HCT116 (cell line): ENCODE results near the gene TRIM26. TPM values are rescaled to one million over a fixed set of nuclear protein-coding genes. Genes with fewer than 3 reads are reported as not detected.

Source experiments
- ATAC-seq: fragments of 200-7000 bp; cut with Tn5 transposase; 2 replicates; pipeline ENCODE4 v1.9.1; 2020; ENCODE audit warnings: mild to moderate bottlenecking, moderate library complexity
- BruUV-seq: library from RNA; stranded (reverse); fragments of 400-500 nt; replicated peaks from 2 replicates; lab custom pipeline; 2021; lab: Mats Ljungman, UMichigan
- CTCF ChIA-PET: fragments of 300-600 bp; sonication (Branson Sonifier 250); formaldehyde crosslinking; loops from one replicate; lab custom pipeline; 2021; ENCODE audit warnings: antibody characterized with exemption; lab: Charles Lee
- POLR2A ChIA-PET: fragments of 300-600, 350-600 bp; sonication (Branson Sonifier 250); formaldehyde crosslinking; loops from one replicate; lab custom pipeline; 2021; ENCODE audit warnings: antibody characterized with exemption; lab: Charles Lee
- RAD21 ChIA-PET, 2 experiments: fragments of 300-600 bp; sonication (Branson Sonifier 250); formaldehyde crosslinking; loops; one replicate each; lab custom pipeline; 2023; ENCODE audit warnings: low total read pairs in 2 of 2; ENCODE audit not compliant: uncharacterized antibody in 2 of 2, unreplicated experiment in 2 of 2, low non-redundant PET in 1 of 2; lab: Charles Lee
- DNase-seq: peaks from one replicate; pipeline ENCODE4 v3.0.0-alpha.2; 2010; ENCODE audit warnings: low read depth, low spot score
- H2AFZ ChIP-seq: fragments of 200-600 bp; shearing (Covaris generic), sonication (generic); 2 replicates; pipeline ENCODE4 v1.6.1; 2017; ENCODE audit warnings: low read depth, mixed run types, mixed read lengths, antibody characterized with exemption, low read length; ENCODE audit not compliant: poor library complexity, severe bottlenecking
- H3K27ac ChIP-seq: 2 replicates; pipeline ENCODE4 v1.5.1; 2012; ENCODE audit warnings: low read depth, low read length
- H3K27me3 ChIP-seq: fragments of 200-600 bp; sonication (generic); 2 replicates; pipeline ENCODE4 v1.6.1; 2016; ENCODE audit warnings: mixed run types, low read length, mixed read lengths; ENCODE audit not compliant: insufficient read depth
- H3K36me3 ChIP-seq, 2 experiments: fragments of 200-500 bp in 1 of 2; fragments of 200-600 bp in 1 of 2; sonication (Bioruptor generic) in 1 of 2; sonication (generic) in 1 of 2; 2 replicates each; pipeline versions ENCODE4 v1.5.1 to v1.6.1; 2014 to 2016; ENCODE audit warnings: low read length in 2 of 2, inconsistent platforms in 1 of 2, mixed read lengths in 1 of 2, mixed run types in 1 of 2; ENCODE audit not compliant: insufficient read depth in 2 of 2, control insufficient read depth in 1 of 2
- H3K4me1 ChIP-seq, 2 experiments: fragments of 200-600 bp in 1 of 2; sonication (generic) in 1 of 2; 2 replicates each; pipeline versions ENCODE4 v1.5.1 to v1.6.1; 2012 to 2017; ENCODE audit warnings: low read length in 2 of 2, inconsistent platforms in 1 of 2, mild to moderate bottlenecking in 1 of 2, mixed read lengths in 1 of 2, mixed run types in 1 of 2, moderate library complexity in 1 of 2; ENCODE audit not compliant: insufficient read depth in 2 of 2, control insufficient read depth in 1 of 2
- H3K4me2 ChIP-seq: fragments of 200-600 bp; sonication (generic); 2 replicates; pipeline ENCODE4 v1.6.1; 2017; ENCODE audit warnings: mixed run types, low read length, mixed read lengths
- H3K4me3 ChIP-seq, 2 experiments: fragments of 200-600 bp in 1 of 2; sonication (generic) in 1 of 2; replicated peaks in 1 of 2; 2 replicates each; pipeline ENCODE4 v1.5.1; 2011 to 2016; ENCODE audit warnings: low read length in 2 of 2, control low read depth in 1 of 2, low read depth in 1 of 2, mild to moderate bottlenecking in 1 of 2, mixed read lengths in 1 of 2, mixed run types in 1 of 2
- H3K79me2 ChIP-seq: fragments of 200-600 bp; sonication (generic); 2 replicates; pipeline ENCODE4 v1.6.1; 2017; ENCODE audit warnings: mild to moderate bottlenecking, mixed run types, low read length, moderate library complexity, mixed read lengths; ENCODE audit not compliant: insufficient read depth
- H3K9ac ChIP-seq: fragments of 200-600 bp; sonication (generic); 2 replicates; pipeline ENCODE4 v1.6.1; 2016; ENCODE audit warnings: low read length, mixed read lengths
- H3K9me2 ChIP-seq: fragments of 200-600 bp; sonication (generic), shearing (Covaris generic); 2 replicates; pipeline ENCODE4 v1.6.1; 2017; ENCODE audit warnings: mixed run types, mild to moderate bottlenecking, moderate library complexity; ENCODE audit not compliant: insufficient read depth
- H3K9me3 ChIP-seq, 2 experiments: fragments of 200-500 bp in 1 of 2; fragments of 200-600 bp in 1 of 2; sonication (Bioruptor generic) in 1 of 2; sonication (generic) in 1 of 2; 2 replicates each; pipeline ENCODE4 v1.6.1; 2014 to 2017; ENCODE audit warnings: low read length in 2 of 2, mixed read lengths in 2 of 2, inconsistent platforms in 1 of 2, low read depth in 1 of 2, mild to moderate bottlenecking in 1 of 2, mixed run types in 1 of 2, moderate library complexity in 1 of 2; ENCODE audit not compliant: control insufficient read depth in 1 of 2, insufficient read depth in 1 of 2
- H4K20me1 ChIP-seq: fragments of 200-600 bp; sonication (generic), shearing (Covaris generic); 2 replicates; pipeline ENCODE4 v1.6.1; 2017; ENCODE audit warnings: mixed run types, mild to moderate bottlenecking, moderate library complexity; ENCODE audit not compliant: insufficient read depth
- CBX3 ChIP-seq: IDR thresholded peaks from 2 replicates; pipeline ENCODE4 v1.6.1; 2012; ENCODE audit warnings: low read depth
- CEBPB ChIP-seq: IDR thresholded peaks from 2 replicates; pipeline ENCODE4 v1.6.1; 2012; ENCODE audit warnings: low read depth
- CTCF ChIP-seq, 3 experiments: fragments of 200-600 bp in 1 of 3; sonication (generic) in 1 of 3; IDR thresholded peaks in 2 of 3; conservative IDR thresholded peaks in 1 of 3; 2 replicates each; pipeline ENCODE4 v1.5.1; 2012 to 2017; ENCODE audit warnings: low read depth in 2 of 3, low read length in 2 of 3, antibody characterized with exemption in 1 of 3, borderline replicate concordance in 1 of 3, control low read depth in 1 of 3, mild to moderate bottlenecking in 1 of 3, mixed read lengths in 1 of 3, mixed run types in 1 of 3, moderate library complexity in 1 of 3; ENCODE audit not compliant: insufficient read depth in 1 of 3
- EGR1 ChIP-seq: IDR thresholded peaks from 2 replicates; pipeline ENCODE4 v1.6.1; 2012; ENCODE audit warnings: low read depth
- ELF1 ChIP-seq: IDR thresholded peaks from 2 replicates; pipeline ENCODE4 v1.6.1; 2012; ENCODE audit warnings: low read depth, borderline replicate concordance
- EZH2 ChIP-seq: fragments of 200-600 bp; sonication (generic); IDR thresholded peaks from 2 replicates; pipeline ENCODE4 v1.6.1; 2017; ENCODE audit warnings: antibody characterized with exemption, mixed run types
- FOSL1 ChIP-seq: IDR thresholded peaks from 2 replicates; pipeline ENCODE4 v1.6.1; 2012; ENCODE audit warnings: low read depth
- JUND ChIP-seq: IDR thresholded peaks from 2 replicates; pipeline ENCODE4 v1.6.1; 2012
- MAX ChIP-seq: IDR thresholded peaks from 2 replicates; pipeline ENCODE4 v1.6.1; 2012
- POLR2A ChIP-seq: IDR thresholded peaks from 2 replicates; pipeline ENCODE4 v1.7.0; 2011; ENCODE audit warnings: borderline replicate concordance; ENCODE audit not compliant: insufficient read depth, insufficient read length; ENCODE audit errors: extremely low read depth
- POLR2AphosphoS5 ChIP-seq: IDR thresholded peaks from 2 replicates; pipeline ENCODE4 v1.6.1; 2011; ENCODE audit warnings: mild to moderate bottlenecking, low read depth, low read length, moderate library complexity
- RAD21 ChIP-seq: IDR thresholded peaks from 2 replicates; pipeline ENCODE4 v1.6.1; 2012; ENCODE audit warnings: low read depth, mild to moderate bottlenecking
- REST ChIP-seq: IDR thresholded peaks from 2 replicates; pipeline ENCODE4 v1.6.1; 2012; ENCODE audit warnings: low read depth
- SIN3A ChIP-seq: IDR thresholded peaks from 2 replicates; pipeline ENCODE4 v1.6.1; 2012; ENCODE audit warnings: low read depth
- SP1 ChIP-seq: IDR thresholded peaks from 2 replicates; pipeline ENCODE4 v1.6.1; 2012; ENCODE audit warnings: low read depth
- TCF7L2 ChIP-seq: IDR thresholded peaks from 2 replicates; pipeline ENCODE4 v1.7.0; 2011; ENCODE audit warnings: borderline replicate concordance, inconsistent platforms; ENCODE audit not compliant: insufficient read depth, insufficient read length; ENCODE audit errors: extremely low read depth
- YY1 ChIP-seq: IDR thresholded peaks from 2 replicates; pipeline ENCODE4 v1.6.1; 2011; ENCODE audit warnings: low read length, low read depth, moderate library complexity, mild to moderate bottlenecking; ENCODE audit not compliant: insufficient replicate concordance; ENCODE audit errors: extremely low read depth
- ZFX ChIP-seq: fragments of 450-650 bp; IDR thresholded peaks from 2 replicates; pipeline ENCODE4 v1.6.1; 2017
- ZNF274 ChIP-seq: fragments of 200-500 bp; sonication (Bioruptor generic); IDR thresholded peaks from 2 replicates; pipeline ENCODE4 v1.6.1; 2014; ENCODE audit warnings: mild to moderate bottlenecking, low read depth, low read length, inconsistent platforms
- intact Hi-C: fragments of 100-400 bp; cut with micrococcal nuclease; formaldehyde crosslinking; loops from 2 replicates; pipeline ENCODE4 v1.10.0; 2022
- total RNA-seq: library from RNA; stranded (reverse); gene quantifications from one replicate; pipeline ENCODE4 v1.2.1, GENCODE V29; 2021; ENCODE audit not compliant: unreplicated experiment
- TF ChIP-seq, protein P1 (sequence below): IDR thresholded peaks from 2 replicates; pipeline ENCODE4 v1.6.1; 2012

Gene TRIM26
- total RNA-seq, 1 experiment from 2014 or later: 32.2 TPM

GRCh38 chr6:30145818-30146217, 67.4 kb downstream of the TRIM26 start:
- Histone ChIP-seq H3K4me3 (no peak overlapping the region), H3K79me2 (no peaks in the 10 kb centered on the region), H3K4me2 (no peak overlapping the region), H3K27ac (no peak overlapping the region), H3K9me3 (no peaks in the 10 kb centered on the region), H3K4me1 (no peaks in the 10 kb centered on the region), H3K9me2 (no peaks in the 10 kb centered on the region), H3K9ac (no peak overlapping the region), H3K36me3 (no peaks in the 10 kb centered on the region), H4K20me1 (no peaks in the 10 kb centered on the region), H3K27me3 (no peaks in the 10 kb centered on the region), H2AFZ (no peak overlapping the region)
- TF ChIP-seq REST (no peak), SIN3A (no peak), TCF7L2 (no peak), JUND (no peak), FOSL1 (no peak), POLR2A (no peak), CBX3 (no peak), ZNF274 (no peak), EGR1 (no peak), YY1 (no peak), CEBPB (no peak), RAD21 (no peak), POLR2AphosphoS5 (no peak), EZH2 (no peak), CTCF (IDR thresholded peaks at IDR 0.05 in 2 of 3, conservative IDR thresholded peaks at IDR 0.05 in 1 of 3; ENCODE audit: borderline replicate concordance in 1 of 3, insufficient read depth in 1 of 3, low read depth in 2 of 3, low read length in 2 of 3) (no peak), ZFX (no peak), SP1 (no peak), MAX (no peak), ELF1 (no peak)
- TF ChIP-seq, protein P1, sequence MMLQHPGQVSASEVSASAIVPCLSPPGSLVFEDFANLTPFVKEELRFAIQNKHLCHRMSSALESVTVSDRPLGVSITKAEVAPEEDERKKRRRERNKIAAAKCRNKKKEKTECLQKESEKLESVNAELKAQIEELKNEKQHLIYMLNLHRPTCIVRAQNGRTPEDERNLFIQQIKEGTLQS: no peak
- RAD21 ChIA-PET: no interaction called here
- intact Hi-C loops: no loop called here
- ATAC-seq (no peak), DNase-seq (no peak)
- CTCF ChIA-PET: interaction anchor here (0.8 kb wide), 1 partner anchor 15 kb away, joined by 4 read pairs; no protein-coding TSS in a partner anchor
- no TSS peak for BruUV-seq
- POLR2A ChIA-PET: no interaction called here
